C4-2B (cell line): Measurements from ENCODE around the gene SULT1C2.

Experiments used
- H3K27ac ChIP-seq: fragments of 450-650 bp; 2 replicates; pipeline ENCODE4 v1.5.1; 2017
- CTCF ChIP-seq: fragments of 450-650 bp; conservative IDR thresholded peaks from 2 replicates; pipeline ENCODE4 v1.5.1; 2017; ENCODE audit warnings: mild to moderate bottlenecking
- ZFX ChIP-seq: fragments of 450-650 bp; IDR thresholded peaks from 2 replicates; pipeline ENCODE4 v1.6.1; 2017

SULT1C2 gene

DNA sequence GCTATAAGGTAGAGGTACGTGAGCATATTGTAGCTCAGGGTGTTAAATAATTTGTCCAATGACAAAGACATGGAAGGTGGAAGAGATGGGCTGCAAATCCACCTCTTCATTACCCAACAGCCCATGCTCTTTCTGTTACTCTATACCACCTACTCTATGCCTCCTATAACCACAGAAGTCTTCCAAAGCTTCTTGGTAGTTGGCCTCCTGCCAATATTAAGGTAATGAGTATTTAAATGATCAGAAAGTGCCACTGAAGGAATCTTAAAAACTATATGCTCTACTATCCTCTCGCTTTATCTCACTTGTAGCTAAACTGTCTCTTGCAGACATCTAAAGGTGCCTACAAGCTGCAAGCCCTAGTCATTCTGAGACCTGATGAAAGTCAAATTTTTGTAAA lies 41.1 kb downstream of the SULT1C2 start:
- H3K27ac ChIP-seq: no peak overlapping the region
- TF ChIP-seq CTCF (no peak), ZFX (no peak)

GRCh38 chr2:108330979-108331378 lies 42.3 kb downstream of the SULT1C2 start:
- no peak overlapping the region for H3K27ac ChIP-seq
- no peak for TF ChIP-seq ZFX
- no peak for TF ChIP-seq CTCF

DNA sequence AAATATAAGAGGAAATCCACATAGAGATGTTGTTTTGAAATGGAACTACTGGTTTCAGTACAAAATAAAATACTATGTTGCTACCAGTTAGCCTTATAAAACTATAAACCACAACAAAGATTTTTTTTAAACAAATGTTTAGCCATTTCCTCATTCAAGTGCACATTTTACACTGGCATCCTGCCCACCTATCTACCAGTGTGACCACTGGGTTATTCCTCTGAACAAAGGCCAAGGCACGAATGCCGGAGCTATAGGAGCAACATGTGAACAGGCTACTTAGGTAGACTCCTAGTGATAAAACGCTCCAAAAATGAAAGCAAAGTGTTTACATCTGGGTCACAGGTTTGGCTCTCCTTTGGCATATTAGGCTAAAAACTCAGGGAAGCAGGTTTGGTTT lies 57.3 kb downstream of the SULT1C2 start:
- TF ChIP-seq CTCF (no peak), ZFX (no peak)
- no peak overlapping the region for H3K27ac ChIP-seq

DNA sequence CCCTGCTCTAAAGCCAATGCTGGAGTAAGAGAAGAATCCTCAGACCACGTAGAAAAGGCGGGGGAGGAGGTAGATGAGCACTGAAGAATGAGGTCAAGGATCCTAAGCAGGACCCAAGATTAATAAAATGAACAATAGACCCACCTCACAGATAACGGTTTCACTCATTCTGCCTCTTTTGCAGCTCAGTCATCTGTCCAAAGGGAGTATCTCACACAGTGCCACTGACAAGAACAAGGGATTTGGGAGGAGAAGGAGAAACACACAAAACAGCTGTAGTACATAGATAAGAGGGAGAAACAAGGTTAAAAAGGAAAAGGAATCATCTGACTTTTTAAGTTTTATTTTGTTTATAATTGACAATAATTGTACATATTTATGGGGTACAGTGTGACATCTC lies 58.1 kb downstream of the SULT1C2 start:
- TF ChIP-seq ZFX: no peak
- no peak for TF ChIP-seq CTCF
- H3K27ac ChIP-seq: no peak overlapping the region

GRCh38 chr2:108347786-108348185 lies 59.1 kb downstream of the SULT1C2 start:
- no peak overlapping the region for H3K27ac ChIP-seq
- no peak for TF ChIP-seq ZFX
- no peak for TF ChIP-seq CTCF

- no peak for TF ChIP-seq ZFX
- no peak overlapping the region for H3K27ac ChIP-seq
Observed at GRCh38 chr2:108348816-108349570, 60.3 kb downstream of the SULT1C2 start.

- TF ChIP-seq CTCF (no peak), ZFX (no peak)
Observed at GRCh38 chr2:108349571-108349928, 60.9 kb downstream of the SULT1C2 start.

GRCh38 chr2:108351889-108352288 lies 63.2 kb downstream of the SULT1C2 start:
- H3K27ac ChIP-seq: no peak overlapping the region
- no peak for TF ChIP-seq CTCF
- TF ChIP-seq ZFX: no peak

More at GRCh38 chr2:108349571-108349928, 60.9 kb downstream of the SULT1C2 start:
- H3K27ac ChIP-seq: no peak overlapping the region
